GM12875 (cell line): ENCODE data around the gene CCDC8.
"Not testable (repeated sequence)": the region's sequence is repeated elsewhere in the genome, so short reads cannot be mapped to it uniquely, and the experiment has no call there.

Experiments used
- H3K4me3 ChIP-seq: one replicate; pipeline ENCODE4 v1.5.1; 2011; ENCODE audit warnings: low read depth, low read length, control low read depth
- TF ChIP-seq, protein P1 (sequence below): IDR thresholded peaks from 2 replicates; pipeline ENCODE4 v1.5.1; 2011; ENCODE audit warnings: low read depth, mild to moderate bottlenecking, control low read depth, inconsistent platforms, low read length, moderate library complexity, borderline replicate concordance; ENCODE audit not compliant: insufficient read depth

CCDC8 gene

DNA sequence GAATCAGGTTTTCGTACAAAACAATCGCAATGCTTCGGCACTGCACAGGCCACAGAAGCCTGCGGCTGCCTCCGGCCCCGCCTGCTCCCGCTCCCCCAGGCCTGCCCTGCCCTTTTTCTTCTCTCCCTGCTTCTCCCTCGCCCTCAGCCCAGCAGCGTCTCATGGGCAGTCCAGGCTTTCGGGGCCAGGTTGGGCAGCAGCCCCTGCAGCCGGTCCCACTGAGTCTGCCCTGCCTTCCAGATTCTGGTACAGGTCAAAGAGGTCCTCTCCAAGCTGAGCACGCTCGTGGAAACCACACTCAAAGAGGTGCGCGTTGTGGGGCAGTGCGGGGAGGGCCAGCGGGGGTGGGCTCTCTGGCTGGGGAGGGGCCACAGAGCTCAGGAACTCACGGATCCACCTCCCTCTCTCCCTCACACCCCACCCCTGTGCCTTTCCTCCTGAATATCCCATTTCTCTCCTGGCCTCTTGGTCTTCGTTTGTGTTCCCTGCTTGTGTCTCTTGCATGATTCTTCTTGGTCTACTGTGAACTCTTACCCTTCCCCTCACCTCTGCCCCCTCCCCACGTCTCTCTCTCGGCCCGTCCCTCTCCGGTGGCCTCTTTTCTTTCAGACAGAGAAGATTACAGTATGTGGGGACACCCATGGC is 30.1 kb downstream of the CCDC8 start:
- TF ChIP-seq, protein P1, sequence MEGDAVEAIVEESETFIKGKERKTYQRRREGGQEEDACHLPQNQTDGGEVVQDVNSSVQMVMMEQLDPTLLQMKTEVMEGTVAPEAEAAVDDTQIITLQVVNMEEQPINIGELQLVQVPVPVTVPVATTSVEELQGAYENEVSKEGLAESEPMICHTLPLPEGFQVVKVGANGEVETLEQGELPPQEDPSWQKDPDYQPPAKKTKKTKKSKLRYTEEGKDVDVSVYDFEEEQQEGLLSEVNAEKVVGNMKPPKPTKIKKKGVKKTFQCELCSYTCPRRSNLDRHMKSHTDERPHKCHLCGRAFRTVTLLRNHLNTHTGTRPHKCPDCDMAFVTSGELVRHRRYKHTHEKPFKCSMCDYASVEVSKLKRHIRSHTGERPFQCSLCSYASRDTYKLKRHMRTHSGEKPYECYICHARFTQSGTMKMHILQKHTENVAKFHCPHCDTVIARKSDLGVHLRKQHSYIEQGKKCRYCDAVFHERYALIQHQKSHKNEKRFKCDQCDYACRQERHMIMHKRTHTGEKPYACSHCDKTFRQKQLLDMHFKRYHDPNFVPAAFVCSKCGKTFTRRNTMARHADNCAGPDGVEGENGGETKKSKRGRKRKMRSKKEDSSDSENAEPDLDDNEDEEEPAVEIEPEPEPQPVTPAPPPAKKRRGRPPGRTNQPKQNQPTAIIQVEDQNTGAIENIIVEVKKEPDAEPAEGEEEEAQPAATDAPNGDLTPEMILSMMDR = no peak
- H3K4me3 ChIP-seq = no peak overlapping the region

DNA sequence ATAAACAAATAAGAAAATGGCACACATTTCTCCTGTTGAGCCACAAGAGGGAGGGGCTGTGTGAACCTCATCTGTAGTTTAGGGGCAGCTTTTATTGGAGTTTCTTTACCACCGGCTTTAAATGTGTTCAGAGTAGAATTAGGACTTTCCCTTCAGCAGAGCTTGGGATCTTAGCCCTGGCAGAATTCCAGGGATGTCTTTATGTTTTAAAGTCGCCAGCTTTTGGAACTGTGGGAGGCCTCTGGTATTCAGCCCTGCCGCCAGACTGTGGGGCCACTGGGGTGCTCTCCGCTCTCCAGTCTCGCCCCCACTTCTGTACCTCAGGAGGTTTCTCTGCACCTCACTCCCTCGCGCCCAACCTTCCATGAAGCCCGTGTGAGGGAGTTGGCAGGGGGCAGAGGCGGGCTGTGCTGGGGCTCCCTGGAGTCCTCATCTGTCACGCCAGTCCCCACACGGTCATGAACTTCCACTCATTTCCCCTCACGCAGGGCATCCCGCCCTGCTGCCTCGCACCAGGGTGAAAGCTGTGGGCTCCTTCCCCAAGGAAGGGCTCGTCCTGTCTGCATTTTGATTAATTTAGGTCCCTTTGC is 31.5 kb downstream of the CCDC8 start:
- TF ChIP-seq, protein P1 = no peak
- no peak overlapping the region for H3K4me3 ChIP-seq

DNA sequence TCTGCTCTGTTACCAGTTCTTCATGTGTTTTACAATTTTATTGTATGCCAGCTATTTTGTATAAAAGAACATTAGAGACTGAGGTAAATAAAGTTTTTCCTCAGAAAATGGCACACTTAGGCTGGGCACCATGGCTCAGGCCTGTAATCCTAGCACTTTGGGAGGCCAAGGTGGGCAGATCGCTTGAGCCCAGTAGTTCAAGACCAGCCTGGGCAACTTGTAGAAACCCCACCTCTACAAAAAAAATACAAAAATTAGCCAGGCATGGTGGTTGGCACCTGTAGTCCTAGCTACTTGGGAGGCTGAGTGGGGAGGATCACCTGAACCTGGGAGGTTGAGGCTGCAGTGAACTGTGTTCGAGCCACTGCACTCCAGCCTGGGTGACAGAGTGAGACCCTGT is 32.0 kb downstream of the CCDC8 start:
- no peak overlapping the region for H3K4me3 ChIP-seq
- TF ChIP-seq, protein P1 = no peak

DNA sequence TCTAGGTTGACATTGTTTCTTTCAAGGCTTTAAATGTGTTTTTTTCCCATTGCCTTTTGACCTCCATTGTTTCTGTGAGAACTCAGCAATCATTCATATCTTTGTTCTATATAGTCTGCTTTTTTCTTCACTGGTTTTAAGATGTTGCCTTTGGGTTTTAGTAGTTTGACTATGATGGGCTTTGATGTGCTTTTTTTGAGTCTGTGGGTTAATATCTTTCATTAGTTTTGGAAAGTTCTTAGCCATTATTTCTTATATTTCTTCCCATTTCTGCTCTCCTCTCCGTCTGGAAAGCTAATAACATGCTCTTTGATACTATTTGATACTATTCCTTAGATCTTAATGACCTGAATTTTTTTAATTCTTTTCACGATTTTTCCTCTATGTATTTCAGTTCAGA is 32.7 kb downstream of the CCDC8 start:
- H3K4me3 ChIP-seq = no peak overlapping the region

DNA sequence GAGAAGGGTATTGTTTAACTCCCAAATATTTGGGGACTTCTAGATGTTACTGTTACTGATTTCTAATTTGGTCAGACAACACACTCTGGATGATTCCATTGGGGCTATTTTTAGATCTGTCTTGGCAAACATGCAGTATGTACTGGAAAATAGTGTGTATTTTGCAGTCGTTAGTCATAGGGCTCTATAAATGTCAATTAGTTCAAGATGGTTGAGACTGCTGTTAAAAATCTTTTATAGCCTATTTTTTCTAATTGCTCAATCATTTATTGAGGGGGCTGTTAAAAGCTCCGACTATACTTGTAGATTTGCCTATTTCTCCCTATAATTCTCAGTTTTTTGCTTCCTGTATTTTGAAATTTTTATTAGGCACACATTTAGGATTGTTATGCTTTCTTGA is 35.1 kb downstream of the CCDC8 start:
- no peak overlapping the region for H3K4me3 ChIP-seq
- TF ChIP-seq, protein P1 = no peak

More for the DNA sequence above, 32.7 kb downstream of the CCDC8 start:
- TF ChIP-seq, protein P1 = no peak

DNA sequence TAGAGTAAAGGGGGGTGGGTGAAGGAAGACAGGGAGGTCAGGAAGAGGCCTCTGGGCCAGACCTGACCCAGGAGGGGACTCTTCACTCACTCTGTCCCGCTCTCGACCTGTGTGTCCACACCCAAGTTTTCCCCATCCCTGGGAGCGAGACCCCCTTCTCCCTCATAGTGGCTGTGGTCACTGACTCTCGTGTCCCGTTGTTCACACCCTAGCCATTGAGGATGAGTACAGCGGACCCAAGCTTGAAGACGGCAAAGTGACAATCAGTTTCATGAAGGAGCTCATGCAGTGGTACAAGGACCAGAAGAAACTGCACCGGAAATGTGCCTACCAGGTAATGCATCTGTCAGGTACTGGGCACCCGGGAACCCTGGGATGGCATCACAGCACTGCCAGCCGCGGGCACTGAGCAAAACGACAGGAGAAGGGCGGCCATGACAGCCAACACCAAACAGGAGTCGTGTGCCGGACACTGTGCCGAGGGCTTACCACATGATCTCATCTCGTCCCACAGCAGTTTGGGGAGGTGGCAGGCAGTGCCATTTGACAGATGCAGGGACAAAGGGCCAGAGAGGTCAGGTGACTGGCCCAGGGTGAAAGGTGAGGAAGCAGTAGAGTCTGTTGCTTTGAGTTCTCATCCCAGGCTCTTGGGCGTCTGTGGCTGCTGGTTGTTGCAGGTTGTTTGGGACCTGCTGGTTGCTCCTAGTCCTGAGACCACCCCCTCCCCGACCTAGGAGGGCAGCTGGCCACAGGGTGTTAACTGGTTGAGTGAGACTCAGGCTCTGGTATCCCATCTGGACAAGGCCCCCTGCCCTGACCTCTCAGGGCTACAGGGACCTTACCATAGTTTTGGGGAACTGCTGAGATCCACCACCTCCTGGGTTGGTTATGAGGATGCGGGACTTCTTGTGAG is 36.9 kb downstream of the CCDC8 start:
- no peak overlapping the region for H3K4me3 ChIP-seq
- TF ChIP-seq, protein P1 = no peak

DNA sequence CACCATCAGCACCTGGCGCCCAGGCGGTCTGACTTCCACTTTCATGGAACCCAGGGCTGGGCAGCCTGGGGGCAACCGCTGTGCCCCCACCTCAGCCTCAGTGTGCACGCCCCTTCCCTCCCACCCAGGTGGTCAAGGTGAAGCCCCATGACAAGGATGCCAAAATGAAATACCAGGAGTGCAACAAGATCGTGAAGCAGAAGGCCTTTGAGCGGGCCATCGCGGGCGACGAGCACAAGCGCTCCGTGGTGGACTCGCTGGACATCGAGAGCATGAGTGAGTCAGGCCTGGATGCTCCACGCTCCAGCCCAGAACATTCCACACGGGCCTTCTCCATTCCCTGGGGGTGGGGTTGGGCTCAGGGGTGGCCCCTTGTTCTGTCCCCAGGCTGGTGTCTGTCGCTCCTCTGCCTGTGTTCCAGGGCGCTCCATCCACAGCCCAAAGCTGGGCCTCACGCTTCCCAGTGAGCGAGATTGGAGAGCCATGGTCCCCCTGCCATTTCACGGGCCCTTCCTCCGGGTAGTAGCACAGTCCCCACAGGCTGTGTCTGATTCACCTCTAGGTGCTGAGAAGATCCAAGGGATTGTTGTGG is 37.8 kb downstream of the CCDC8 start:
- not testable (repeated sequence) for H3K4me3 ChIP-seq
